Measurements from ENCODE around the gene ASIC2. TPM values are rescaled to one million over a fixed set of nuclear protein-coding genes. Genes with fewer than 3 reads are reported as not detected.
A peak's percentile ranks its signal among the peaks of the same experiment; 100 is the strongest.

The ASIC2 gene
- total RNA-seq, 5 donors from 2014 or later (not counting 1 experiment from before 2014, with no cell fraction given), result not detected

DNA sequence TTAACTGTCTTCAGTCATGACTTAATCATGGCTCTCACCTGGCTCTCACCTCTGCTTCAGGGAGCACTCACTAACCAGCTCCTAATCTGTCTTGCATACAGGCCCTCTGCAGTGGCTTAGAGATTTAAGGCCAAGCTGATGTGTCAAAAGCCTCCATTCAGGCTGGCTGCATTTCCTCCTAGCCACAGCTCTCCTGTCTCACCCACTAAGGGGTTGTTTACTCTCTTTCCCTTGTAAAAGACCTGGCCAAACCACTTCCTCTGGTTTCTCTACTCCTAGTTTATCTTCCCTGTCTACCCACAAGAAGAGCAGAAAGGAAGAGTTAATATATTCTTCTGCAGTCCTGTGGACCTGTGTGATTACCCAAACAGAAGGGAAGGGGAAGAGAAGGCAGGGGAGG is 9.3 kb upstream of the ASIC2 start:
- Histone ChIP-seq H3K27me3 (replicated peaks in 1 of 2; ENCODE audit: control insufficient read depth in 2 of 2, extremely low read depth in 1 of 2, insufficient read depth in 2 of 2, low read length in 1 of 2) (peaks cover 0 to 2% of the 10 kb centered on the region in 2 experiments), H3K36me3 (ENCODE audit: control insufficient read depth in 2 of 2, extremely low read depth in 1 of 2, insufficient read depth in 1 of 2, low read length in 1 of 2) (no peaks in the 10 kb centered on the region), H3K4me1 (ENCODE audit: control insufficient read depth in 1 of 2, extremely low read depth in 1 of 2, insufficient read depth in 2 of 2, low read length in 2 of 2) (peaks cover 0 to 2% of the 10 kb centered on the region in 2 experiments), H3K27ac (ENCODE audit: low read length) (no peak overlapping the region), H3K9me3 (no peaks in the 10 kb centered on the region), H3K4me3 (ENCODE audit: control insufficient read depth in 1 of 2, extremely low read depth in 1 of 2, low read length in 1 of 2) (no peak overlapping the region)
- DNase-seq (no peak), ATAC-seq (replicated peaks in 1 of 4) (no peak)
- no peaks in the 10 kb centered on the region for H3K36me3 Mint-ChIP-seq
- POLR2A ChIA-PET, result no interaction called here
- H3K27me3 Mint-ChIP-seq, result peaks cover 16 to 27% of the 10 kb centered on the region in 2 donors
- no peak overlapping the region for H3K4me3 Mint-ChIP-seq
- peaks cover 0 to 4% (median 0%) of the 10 kb centered on the region in 3 donors for H3K9me3 Mint-ChIP-seq
- peaks cover 15 to 21% (median 19%) of the 10 kb centered on the region in 3 donors for H3K4me1 Mint-ChIP-seq
- CTCF ChIA-PET, result no interaction called here
- H3K27ac Mint-ChIP-seq, result no peak overlapping the region

- Histone ChIP-seq H3K36me3 (ENCODE audit: control insufficient read depth in 2 of 2, extremely low read depth in 1 of 2, insufficient read depth in 1 of 2, low read length in 1 of 2) (no peaks in the 10 kb centered on the region), H3K4me3 (ENCODE audit: control insufficient read depth in 1 of 2, extremely low read depth in 1 of 2, low read length in 1 of 2) (no peak overlapping the region), H3K9me3 (no peaks in the 10 kb centered on the region), H3K4me1 (ENCODE audit: control insufficient read depth in 1 of 2, extremely low read depth in 1 of 2, insufficient read depth in 2 of 2, low read length in 2 of 2) (peaks cover 0 to 2% of the 10 kb centered on the region in 2 experiments), H3K27ac (ENCODE audit: low read length) (no peak overlapping the region), H3K27me3 (replicated peaks in 1 of 2; ENCODE audit: control insufficient read depth in 2 of 2, extremely low read depth in 1 of 2, insufficient read depth in 2 of 2, low read length in 1 of 2) (peaks cover 0 to 2% of the 10 kb centered on the region in 2 experiments)
- no peaks in the 10 kb centered on the region for H3K36me3 Mint-ChIP-seq
- CTCF ChIA-PET, result no interaction called here
- DNase-seq (no peak), ATAC-seq (replicated peaks in 1 of 4) (no peak)
- H3K27ac Mint-ChIP-seq, result no peak overlapping the region
- peaks cover 18 to 22% of the 10 kb centered on the region in 2 donors for H3K27me3 Mint-ChIP-seq
- peaks cover 0 to 4% (median 0%) of the 10 kb centered on the region in 3 donors for H3K9me3 Mint-ChIP-seq
- H3K4me3 Mint-ChIP-seq, result no peak overlapping the region
- peaks cover 15 to 21% (median 19%) of the 10 kb centered on the region in 3 donors for H3K4me1 Mint-ChIP-seq
- POLR2A ChIA-PET, result no interaction called here
Measured at GRCh38 chr17:33300241-33300640, 7.1 kb upstream of the ASIC2 start.

DNA sequence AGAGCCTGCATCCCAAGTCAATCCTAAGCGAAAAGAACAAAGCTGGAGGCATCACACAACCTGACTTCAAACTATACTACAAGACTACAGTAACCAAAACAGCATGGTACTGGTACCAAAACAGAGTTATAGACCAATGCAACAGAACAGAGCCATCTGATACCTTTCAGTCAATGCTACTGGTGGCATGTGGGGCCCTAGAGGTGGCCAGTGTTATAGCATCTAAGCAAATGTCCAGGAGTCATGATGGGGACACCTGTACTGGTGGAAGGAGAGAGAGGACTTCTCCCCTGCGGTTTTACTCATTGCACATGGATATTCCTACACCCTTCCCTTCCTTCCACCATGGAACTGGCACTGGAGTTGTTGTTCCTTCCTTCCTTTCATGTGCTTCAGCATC is 6.0 kb upstream of the ASIC2 start:
- H3K4me3 Mint-ChIP-seq, result no peak overlapping the region
- WGBS (ENCODE audit: insufficient coverage), result 100% methylated on average over 1 of the region's 2 CpGs
- Histone ChIP-seq H3K9me3 (no peaks in the 10 kb centered on the region), H3K4me1 (ENCODE audit: control insufficient read depth in 1 of 2, extremely low read depth in 1 of 2, insufficient read depth in 2 of 2, low read length in 2 of 2) (peaks cover 0 to 2% of the 10 kb centered on the region in 2 experiments), H3K4me3 (ENCODE audit: control insufficient read depth in 1 of 2, extremely low read depth in 1 of 2, low read length in 1 of 2) (no peak overlapping the region), H3K27ac (ENCODE audit: low read length) (no peak overlapping the region), H3K27me3 (replicated peaks in 1 of 2; ENCODE audit: control insufficient read depth in 2 of 2, extremely low read depth in 1 of 2, insufficient read depth in 2 of 2, low read length in 1 of 2) (peaks cover 2 to 10% of the 10 kb centered on the region in 2 experiments), H3K36me3 (ENCODE audit: control insufficient read depth in 2 of 2, extremely low read depth in 1 of 2, insufficient read depth in 1 of 2, low read length in 1 of 2) (no peaks in the 10 kb centered on the region)
- ATAC-seq (replicated peaks in 1 of 4), result no peak
- ChIA-PET CTCF (no interaction called here), POLR2A (no interaction called here)
- H3K9me3 Mint-ChIP-seq, result peaks cover 0 to 4% (median 0%) of the 10 kb centered on the region in 3 donors
- no peak for DNase-seq
- H3K27me3 Mint-ChIP-seq, result peaks cover 28% of the 10 kb centered on the region in 2 donors
- H3K4me1 Mint-ChIP-seq, result peaks cover 15 to 21% (median 21%) of the 10 kb centered on the region in 3 donors
- no peak overlapping the region for H3K27ac Mint-ChIP-seq
- no peaks in the 10 kb centered on the region for H3K36me3 Mint-ChIP-seq

- H3K36me3 Mint-ChIP-seq, result no peaks in the 10 kb centered on the region
- Histone ChIP-seq H3K4me3 (ENCODE audit: control insufficient read depth in 1 of 2, extremely low read depth in 1 of 2, low read length in 1 of 2) (no peak overlapping the region), H3K4me1 (ENCODE audit: control insufficient read depth in 1 of 2, extremely low read depth in 1 of 2, insufficient read depth in 2 of 2, low read length in 2 of 2) (no peaks in the 10 kb centered on the region), H3K27ac (ENCODE audit: low read length) (no peak overlapping the region), H3K9me3 (no peaks in the 10 kb centered on the region), H3K36me3 (ENCODE audit: control insufficient read depth in 2 of 2, extremely low read depth in 1 of 2, insufficient read depth in 1 of 2, low read length in 1 of 2) (no peaks in the 10 kb centered on the region), H3K27me3 (replicated peaks in 1 of 2; ENCODE audit: control insufficient read depth in 2 of 2, extremely low read depth in 1 of 2, insufficient read depth in 2 of 2, low read length in 1 of 2) (peaks cover 8 to 22% of the 10 kb centered on the region in 2 experiments)
- H3K4me1 Mint-ChIP-seq, result peaks cover 8 to 15% (median 11%) of the 10 kb centered on the region in 3 donors
- ATAC-seq (replicated peaks in 1 of 4) (no peak), DNase-seq (no peak)
- H3K27me3 Mint-ChIP-seq, result peaks cover 31 to 34% of the 10 kb centered on the region in 2 donors
- H3K4me3 Mint-ChIP-seq, result no peak overlapping the region
- ChIA-PET POLR2A (no interaction called here), CTCF (interaction anchor here in 1 of 2 donors (0.7 kb wide), 1 partner anchor 31 kb away, joined by 3 read pairs; no protein-coding TSS in a partner anchor)
- WGBS (ENCODE audit: insufficient coverage), result no CpG with 5 or more reads among the region's 4 CpGs
- peaks cover 0 to 4% (median 0%) of the 10 kb centered on the region in 3 donors for H3K9me3 Mint-ChIP-seq
- no peak overlapping the region for H3K27ac Mint-ChIP-seq
Measured at GRCh38 chr17:33297643-33298042, 4.5 kb upstream of the ASIC2 start.

DNA sequence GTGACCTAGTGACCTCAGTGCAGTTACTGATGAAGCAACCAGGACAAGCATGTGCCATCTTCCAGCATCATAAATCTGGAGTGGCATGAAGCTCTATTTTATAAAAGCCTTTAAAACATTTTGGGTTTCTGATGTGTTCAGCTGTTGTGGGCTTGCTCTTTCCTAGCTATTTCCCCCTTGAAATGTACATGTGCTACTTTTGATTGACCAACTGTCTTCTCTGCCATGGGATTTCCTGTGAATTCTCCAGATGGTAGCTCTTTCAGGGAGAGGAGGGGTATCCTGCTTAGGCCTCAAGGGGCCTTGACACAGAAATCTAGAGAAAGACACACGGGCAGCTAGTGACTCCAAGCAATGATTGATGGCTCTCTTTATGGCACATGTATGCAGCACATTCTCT is 1.9 kb upstream of the ASIC2 start:
- no peak overlapping the region for H3K4me3 Mint-ChIP-seq
- ATAC-seq (replicated peaks in 1 of 4) (no peak), DNase-seq (no peak)
- peaks cover 42 to 44% of the 10 kb centered on the region in 2 donors for H3K27me3 Mint-ChIP-seq
- H3K4me3 ChIP-seq (ENCODE audit: control insufficient read depth in 1 of 2, extremely low read depth in 1 of 2, low read length in 1 of 2), result no peak overlapping the region
- H3K27me3 ChIP-seq (replicated peaks in 1 of 2; ENCODE audit: control insufficient read depth in 2 of 2, extremely low read depth in 1 of 2, insufficient read depth in 2 of 2, low read length in 1 of 2), result peaks cover 12 to 39% of the 10 kb centered on the region in 2 experiments
- H3K36me3 Mint-ChIP-seq, result no peaks in the 10 kb centered on the region
- POLR2A ChIA-PET, result no interaction called here
- H3K4me1 Mint-ChIP-seq, result peaks cover 8 to 11% (median 10%) of the 10 kb centered on the region in 3 donors
- no peaks in the 10 kb centered on the region for H3K9me3 ChIP-seq
- no peaks in the 10 kb centered on the region for H3K36me3 ChIP-seq (ENCODE audit: control insufficient read depth in 2 of 2, extremely low read depth in 1 of 2, insufficient read depth in 1 of 2, low read length in 1 of 2)
- H3K9me3 Mint-ChIP-seq, result peaks cover 0 to 4% (median 0%) of the 10 kb centered on the region in 3 donors
- peaks cover 0 to 3% of the 10 kb centered on the region in 2 experiments for H3K4me1 ChIP-seq (ENCODE audit: control insufficient read depth in 1 of 2, extremely low read depth in 1 of 2, insufficient read depth in 2 of 2, low read length in 2 of 2)
- no CpG with 5 or more reads among the region's 1 CpG for WGBS (ENCODE audit: insufficient coverage)
- no peak overlapping the region for H3K27ac ChIP-seq (ENCODE audit: low read length)
- CTCF ChIA-PET, result no interaction called here
- H3K27ac Mint-ChIP-seq, result no peak overlapping the region

DNA sequence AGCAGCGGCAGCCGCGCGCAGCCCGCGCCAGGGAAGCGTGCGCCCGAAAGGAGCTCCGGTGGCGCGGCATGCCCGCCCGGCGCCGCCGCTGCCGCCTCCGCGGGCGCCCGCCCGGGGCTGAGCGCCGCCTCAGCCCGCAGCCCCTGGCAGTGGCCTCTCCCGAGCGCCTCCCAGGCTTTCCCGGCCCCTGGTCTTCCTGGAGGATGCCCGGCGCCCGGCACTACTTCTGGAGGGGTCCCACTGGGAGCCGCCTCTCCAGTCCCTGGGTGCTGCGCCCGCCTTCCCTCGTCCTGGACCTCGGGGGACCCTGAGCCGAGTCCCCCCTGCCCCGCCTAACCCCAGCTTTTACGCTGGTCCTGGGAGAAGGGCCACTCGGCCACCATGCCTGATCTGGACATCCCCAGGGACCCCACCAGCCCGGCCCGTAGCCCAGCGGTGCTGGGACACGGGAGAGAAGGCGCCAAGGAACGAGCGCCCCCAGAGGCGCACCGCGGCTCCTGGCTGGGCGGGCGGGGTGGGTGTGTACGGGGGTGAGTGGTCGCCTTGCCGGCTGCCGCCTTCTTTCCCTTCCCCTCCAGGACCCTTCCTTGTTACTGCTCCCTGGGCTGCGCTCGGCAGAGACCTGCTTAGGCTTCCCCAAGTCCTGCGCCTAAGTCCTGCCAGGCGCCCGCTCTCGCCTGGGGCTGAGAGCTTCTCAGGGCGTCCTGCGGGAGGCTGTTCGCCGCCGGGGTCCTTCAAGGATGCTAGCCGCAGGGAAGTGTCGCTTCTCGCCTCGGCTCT is 704 bp downstream of the ASIC2 start:
- Mint-ChIP-seq H3K27me3 (peaks cover 49 to 56% of the 10 kb centered on the region in 2 donors), H3K9me3 (no peaks in the 10 kb centered on the region), H3K36me3 (no peaks in the 10 kb centered on the region), H3K4me1 (peaks cover 8 to 11% (median 10%) of the 10 kb centered on the region in 3 donors), H3K4me3 (peak overlapping the region in 1 of 3 donors; percentile 25), H3K27ac (no peak overlapping the region)
- ChIA-PET CTCF (no interaction called here), POLR2A (no interaction called here)
- peaks cover 19 to 52% of the 10 kb centered on the region in 2 experiments for H3K27me3 ChIP-seq (replicated peaks in 1 of 2; ENCODE audit: control insufficient read depth in 2 of 2, extremely low read depth in 1 of 2, insufficient read depth in 2 of 2, low read length in 1 of 2)
- no peak for DNase-seq
- H3K36me3 ChIP-seq (ENCODE audit: control insufficient read depth in 2 of 2, extremely low read depth in 1 of 2, insufficient read depth in 1 of 2, low read length in 1 of 2), result no peaks in the 10 kb centered on the region
- 3% methylated on average over 57 of the region's 72 CpGs for WGBS (ENCODE audit: insufficient coverage)
- H3K9me3 ChIP-seq, result no peaks in the 10 kb centered on the region
- no peak overlapping the region for H3K4me3 ChIP-seq (ENCODE audit: control insufficient read depth in 1 of 2, extremely low read depth in 1 of 2, low read length in 1 of 2)
- no peak overlapping the region for H3K27ac ChIP-seq (ENCODE audit: low read length)
- no peak for ATAC-seq (replicated peaks in 1 of 4)
- peaks cover 0 to 3% of the 10 kb centered on the region in 2 experiments for H3K4me1 ChIP-seq (ENCODE audit: control insufficient read depth in 1 of 2, extremely low read depth in 1 of 2, insufficient read depth in 2 of 2, low read length in 2 of 2)

Data from T-cell (primary cell).